Breast epithelium (tissue), 4 donors: ENCODE results near the gene EFCAB14. TPM values are rescaled to one million over a fixed set of nuclear protein-coding genes. Genes with fewer than 3 reads are reported as not detected.

Source experiments
- DNase-seq, 2 donors: peaks; one replicate each; pipeline ENCODE4 v3.0.0-alpha.2; 2019; ENCODE audit warnings: low spot score in 2 of 2
- H3K27ac ChIP-seq, 2 donors: fragments of 200-600 bp; sonication (generic) in 1 of 2; one replicate each; pipeline ENCODE4 v1.5.1; 2016 to 2019; ENCODE audit warnings: mild to moderate bottlenecking in 1 of 2
- H3K27me3 ChIP-seq, 2 donors: fragments of 200-600 bp; sonication (generic) in 1 of 2; one replicate each; pipeline versions ENCODE4 v1.5.1 to v1.6.0; 2017 to 2019; ENCODE audit warnings: control low read depth in 1 of 2, mild to moderate bottlenecking in 1 of 2
- H3K36me3 ChIP-seq: fragments of 200-600 bp; one replicate; pipeline ENCODE4 v1.5.1; 2019
- H3K4me1 ChIP-seq, 2 donors: fragments of 200-600 bp; sonication (generic); one replicate each; pipeline ENCODE4 v1.5.1; 2016 to 2019; ENCODE audit warnings: control low read depth in 1 of 2
- H3K4me3 ChIP-seq, 3 donors: fragments of 200-600 bp; sonication (generic); 1 replicate in 2 of 3; 2 replicates in 1 of 3; pipeline ENCODE4 v1.5.1; 2016 to 2019; ENCODE audit warnings: mild to moderate bottlenecking in 3 of 3, moderate library complexity in 2 of 3
- H3K9me3 ChIP-seq, 2 donors: fragments of 200-600 bp; sonication (generic) in 1 of 2; one replicate each; pipeline ENCODE4 v1.5.1; 2016 to 2019; ENCODE audit warnings: control low read depth in 1 of 2
- POLR2A ChIP-seq: fragments of 450-650 bp; IDR thresholded peaks from one replicate; pipeline ENCODE4 v1.6.1; 2016; ENCODE audit warnings: antibody characterized with exemption, mild to moderate bottlenecking, moderate library complexity
- POLR2AphosphoS5 ChIP-seq, 3 donors: sonication (generic); formaldehyde crosslinking; IDR thresholded peaks; one replicate each; pipeline ENCODE4 v1.6.1; 2017; ENCODE audit warnings: antibody characterized with exemption in 3 of 3
- intact Hi-C: fragments of 100-400 bp; cut with DNase I; formaldehyde crosslinking; loops from one replicate; pipeline ENCODE4 v1.15.1; 2023; ENCODE audit warnings: low total_unique reads
- total RNA-seq, 3 donors: library from RNA; depleted of rRNA; stranded (reverse); fragments of >200 nt; gene quantifications; one replicate each; pipeline ENCODE4 v1.1.0, GENCODE V29; 2016
- TF ChIP-seq, protein P1 (sequence below), 3 donors: fragments of 450-650 bp; IDR thresholded peaks; one replicate each; pipeline ENCODE4 v1.5.1; 2016 to 2017; ENCODE audit warnings: antibody characterized with exemption in 3 of 3, mild to moderate bottlenecking in 3 of 3, moderate library complexity in 3 of 3

Gene EFCAB14
- total RNA-seq, 3 donors from 2014 or later, result 92.8 to 128 (median 106) TPM

DNA sequence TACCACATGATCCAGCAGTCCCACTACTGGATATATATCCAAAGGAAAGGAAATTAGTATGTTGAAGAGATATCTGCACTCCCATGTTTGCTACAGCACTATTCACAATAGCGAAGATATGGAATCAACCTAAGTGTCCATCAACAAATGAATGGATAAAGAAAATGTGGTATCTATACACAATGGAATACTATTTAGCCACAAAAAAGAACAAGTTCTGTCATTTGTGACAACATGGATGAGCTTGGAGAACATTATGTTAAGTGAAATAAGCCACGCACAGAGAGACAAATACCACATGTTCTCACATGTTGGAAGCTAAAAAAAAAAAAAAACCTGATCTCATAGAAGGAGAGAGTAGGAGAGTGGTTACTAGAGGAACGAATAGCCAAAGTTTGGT is 68.4 kb downstream of the EFCAB14 start:
- Histone ChIP-seq H3K36me3 (no peaks in the 10 kb centered on the region), H3K4me1 (no peaks in the 10 kb centered on the region), H3K4me3 (no peak overlapping the region), H3K27me3 (no peaks in the 10 kb centered on the region), H3K27ac (no peak overlapping the region), H3K9me3 (peaks cover 12 to 14% of the 10 kb centered on the region in 2 donors)
- DNase-seq, result no peak
- intact Hi-C loops, result no loop called here
- TF ChIP-seq, protein P1, sequence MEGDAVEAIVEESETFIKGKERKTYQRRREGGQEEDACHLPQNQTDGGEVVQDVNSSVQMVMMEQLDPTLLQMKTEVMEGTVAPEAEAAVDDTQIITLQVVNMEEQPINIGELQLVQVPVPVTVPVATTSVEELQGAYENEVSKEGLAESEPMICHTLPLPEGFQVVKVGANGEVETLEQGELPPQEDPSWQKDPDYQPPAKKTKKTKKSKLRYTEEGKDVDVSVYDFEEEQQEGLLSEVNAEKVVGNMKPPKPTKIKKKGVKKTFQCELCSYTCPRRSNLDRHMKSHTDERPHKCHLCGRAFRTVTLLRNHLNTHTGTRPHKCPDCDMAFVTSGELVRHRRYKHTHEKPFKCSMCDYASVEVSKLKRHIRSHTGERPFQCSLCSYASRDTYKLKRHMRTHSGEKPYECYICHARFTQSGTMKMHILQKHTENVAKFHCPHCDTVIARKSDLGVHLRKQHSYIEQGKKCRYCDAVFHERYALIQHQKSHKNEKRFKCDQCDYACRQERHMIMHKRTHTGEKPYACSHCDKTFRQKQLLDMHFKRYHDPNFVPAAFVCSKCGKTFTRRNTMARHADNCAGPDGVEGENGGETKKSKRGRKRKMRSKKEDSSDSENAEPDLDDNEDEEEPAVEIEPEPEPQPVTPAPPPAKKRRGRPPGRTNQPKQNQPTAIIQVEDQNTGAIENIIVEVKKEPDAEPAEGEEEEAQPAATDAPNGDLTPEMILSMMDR (IDR thresholded peaks at IDR 0.05), result no peak
- no peak for TF ChIP-seq POLR2AphosphoS5 (IDR thresholded peaks at IDR 0.05)
- TF ChIP-seq POLR2A, result no peak

- Histone ChIP-seq H3K27me3 (no peaks in the 10 kb centered on the region), H3K4me3 (no peak overlapping the region), H3K27ac (no peak overlapping the region), H3K4me1 (no peaks in the 10 kb centered on the region), H3K36me3 (no peaks in the 10 kb centered on the region), H3K9me3 (peaks cover 12 to 14% of the 10 kb centered on the region in 2 donors)
- intact Hi-C loops, result no loop called here
- TF ChIP-seq POLR2A (no peak), POLR2AphosphoS5 (IDR thresholded peaks at IDR 0.05) (no peak)
- TF ChIP-seq, protein P1 (IDR thresholded peaks at IDR 0.05), result no peak
- DNase-seq, result no peak
These were observed 69.2 kb downstream of the EFCAB14 start for GRCh38 chr1:46649764-46650163.

- no peaks in the 10 kb centered on the region for H3K27me3 ChIP-seq
- TF ChIP-seq POLR2AphosphoS5 (IDR thresholded peaks at IDR 0.05) (no peak), POLR2A (no peak)
- TF ChIP-seq, protein P1 (IDR thresholded peaks at IDR 0.05), result no peak
- no peak for DNase-seq
- no peak overlapping the region for H3K27ac ChIP-seq
- H3K4me1 ChIP-seq, result no peaks in the 10 kb centered on the region
- intact Hi-C loops, result no loop called here
- H3K36me3 ChIP-seq, result no peaks in the 10 kb centered on the region
- H3K9me3 ChIP-seq, result peaks cover 12 to 14% of the 10 kb centered on the region in 2 donors
- no peak overlapping the region for H3K4me3 ChIP-seq
These were observed 71.3 kb downstream of the EFCAB14 start for GRCh38 chr1:46647611-46648010.

DNA sequence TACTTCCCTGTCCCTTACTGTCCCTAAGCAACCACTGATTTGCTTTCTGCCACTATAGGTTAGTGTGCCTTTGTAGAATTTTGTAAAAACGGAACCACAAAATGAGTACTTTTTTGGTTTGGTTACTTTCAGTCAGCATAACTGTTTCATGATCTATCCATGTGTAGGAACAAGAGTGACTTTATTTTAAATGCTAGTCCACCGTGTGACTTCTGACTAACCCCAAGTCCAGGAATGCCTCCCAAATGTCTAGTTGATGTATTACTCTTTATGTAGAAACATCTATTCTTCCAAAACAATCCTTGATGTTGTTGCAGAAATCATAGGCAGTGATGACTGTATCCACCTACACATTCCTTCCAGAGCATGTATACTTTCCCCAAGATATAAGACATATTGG is 72.1 kb downstream of the EFCAB14 start:
- intact Hi-C loops, result no loop called here
- H3K36me3 ChIP-seq, result no peaks in the 10 kb centered on the region
- H3K9me3 ChIP-seq, result peaks cover 12 to 14% of the 10 kb centered on the region in 2 donors
- no peak for DNase-seq
- TF ChIP-seq, protein P1 (IDR thresholded peaks at IDR 0.05), result no peak
- TF ChIP-seq POLR2AphosphoS5 (IDR thresholded peaks at IDR 0.05), result no peak
- TF ChIP-seq POLR2A, result no peak
- no peaks in the 10 kb centered on the region for H3K27me3 ChIP-seq
- no peak overlapping the region for H3K4me3 ChIP-seq
- H3K4me1 ChIP-seq, result no peaks in the 10 kb centered on the region
- H3K27ac ChIP-seq, result no peak overlapping the region

- H3K27ac ChIP-seq, result no peak overlapping the region
- no peak for DNase-seq
- H3K27me3 ChIP-seq, result no peaks in the 10 kb centered on the region
- peaks cover 12 to 14% of the 10 kb centered on the region in 2 donors for H3K9me3 ChIP-seq
- no peak overlapping the region for H3K4me3 ChIP-seq
- no peak for TF ChIP-seq POLR2AphosphoS5 (IDR thresholded peaks at IDR 0.05)
- no peak for TF ChIP-seq POLR2A
- TF ChIP-seq, protein P1 (IDR thresholded peaks at IDR 0.05), result no peak
- H3K36me3 ChIP-seq, result no peaks in the 10 kb centered on the region
- intact Hi-C loops, result no loop called here
- no peaks in the 10 kb centered on the region for H3K4me1 ChIP-seq
These were observed 72.6 kb downstream of the EFCAB14 start for GRCh38 chr1:46646331-46646730.
